ENCODE results near the gene NFATC4. TPM values are rescaled to one million over a fixed set of nuclear protein-coding genes. Genes with fewer than 3 reads are reported as not detected.

The NFATC4 gene
- total RNA-seq, 1 donor from 2014 or later = 42.4 TPM

- no peak for TF ChIP-seq CTCF (IDR thresholded peaks at IDR 0.05; ENCODE audit: unreplicated experiment)
- H3K9me3 Mint-ChIP-seq (ENCODE audit: unreplicated experiment) = no peaks in the 10 kb centered on the region
- DNase-seq (ENCODE audit: low spot score) = no peak
- peaks cover 10% of the 10 kb centered on the region for H3K36me3 Mint-ChIP-seq (ENCODE audit: low read depth, unreplicated experiment)
- peaks cover 19% of the 10 kb centered on the region for H3K4me1 Mint-ChIP-seq (ENCODE audit: unreplicated experiment)
- no peak overlapping the region for H3K27ac Mint-ChIP-seq (ENCODE audit: unreplicated experiment)
- H3K4me3 Mint-ChIP-seq (ENCODE audit: unreplicated experiment) = peak overlapping the region; percentile 25
- peaks cover 14% of the 10 kb centered on the region for H3K27me3 Mint-ChIP-seq (ENCODE audit: unreplicated experiment)
Measured at GRCh38 chr14:24427537-24428508, 59.8 kb downstream of the NFATC4 start.

DNA sequence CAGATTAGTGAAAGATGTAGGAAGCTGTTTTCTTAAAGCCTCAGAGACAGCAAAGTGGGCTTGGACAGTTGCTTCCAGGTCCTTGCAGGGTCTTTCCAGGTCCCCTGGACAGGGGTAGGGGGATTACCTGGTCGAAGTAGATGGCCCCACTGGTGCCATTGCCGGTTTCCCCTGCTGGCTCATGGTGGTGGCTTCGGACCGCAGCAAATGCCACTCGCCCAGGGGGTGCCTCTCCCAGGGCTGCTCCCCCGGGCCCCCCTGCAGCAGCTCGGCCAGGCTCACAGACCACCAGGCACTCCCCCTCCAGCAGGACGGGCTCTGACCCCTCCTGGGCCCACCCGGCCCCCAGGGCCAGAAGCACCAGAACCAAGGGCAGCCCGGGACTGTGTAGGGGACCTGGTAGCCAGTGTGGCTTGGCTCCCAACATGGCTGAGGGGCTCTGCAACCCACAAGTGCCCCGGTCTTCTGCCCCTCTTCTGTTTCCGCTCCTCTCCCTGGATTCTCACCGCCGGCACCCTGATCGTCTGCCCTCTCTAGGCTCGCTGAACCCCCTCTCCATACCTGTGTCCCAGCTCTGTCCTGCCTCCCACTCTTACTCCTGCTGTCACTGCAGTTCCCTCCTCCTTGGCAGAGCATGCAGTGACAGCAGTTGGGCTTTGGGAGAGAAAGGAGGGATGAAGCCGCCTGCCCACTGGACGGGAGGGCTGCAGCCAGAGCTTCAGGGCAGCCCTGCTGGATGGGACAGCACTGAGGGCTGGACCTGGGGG lies 60.8 kb downstream of the NFATC4 start:
- Mint-ChIP-seq H3K36me3 (ENCODE audit: low read depth, unreplicated experiment) (peaks cover 15% of the 10 kb centered on the region), H3K27ac (ENCODE audit: unreplicated experiment) (no peak overlapping the region), H3K9me3 (ENCODE audit: unreplicated experiment) (no peaks in the 10 kb centered on the region), H3K4me3 (ENCODE audit: unreplicated experiment) (peak overlapping the region; percentile 25), H3K4me1 (ENCODE audit: unreplicated experiment) (peaks cover 19% of the 10 kb centered on the region), H3K27me3 (ENCODE audit: unreplicated experiment) (peaks cover 14% of the 10 kb centered on the region)
- TF ChIP-seq CTCF (IDR thresholded peaks at IDR 0.05; ENCODE audit: unreplicated experiment) = no peak
- no peak for DNase-seq (ENCODE audit: low spot score)

Other genes with a start within 250 kb of the NFATC4 start
- 0.59 TPM for gene FITM1, start 237.5 kb upstream of the NFATC4 start, total RNA-seq (ENCODE audit: unreplicated experiment)
- gene PSME1, start 232.0 kb upstream of the NFATC4 start, total RNA-seq (ENCODE audit: unreplicated experiment) = 43.6 TPM
- 16.7 TPM for gene EMC9, start 226.6 kb upstream of the NFATC4 start, total RNA-seq (ENCODE audit: unreplicated experiment)
- gene PSME2, start 221.6 kb upstream of the NFATC4 start, total RNA-seq (ENCODE audit: unreplicated experiment) = 73.6 TPM
- 90.2 TPM for gene RNF31, start 220.7 kb upstream of the NFATC4 start, total RNA-seq (ENCODE audit: unreplicated experiment)
- gene IRF9, start 206.9 kb upstream of the NFATC4 start, total RNA-seq (ENCODE audit: unreplicated experiment) = 25.7 TPM
- gene REC8, start 196.1 kb upstream of the NFATC4 start, total RNA-seq (ENCODE audit: unreplicated experiment) = 31.8 TPM
- 29.0 TPM for gene IPO4, start 179.4 kb upstream of the NFATC4 start, total RNA-seq (ENCODE audit: unreplicated experiment)
- 41.8 TPM for gene TM9SF1, start 172.7 kb upstream of the NFATC4 start, total RNA-seq (ENCODE audit: unreplicated experiment)
- gene TSSK4, start 162.5 kb upstream of the NFATC4 start, total RNA-seq (ENCODE audit: unreplicated experiment) = not detected
- 34.3 TPM for gene CHMP4A, start 154.7 kb upstream of the NFATC4 start, total RNA-seq (ENCODE audit: unreplicated experiment)
- 17.4 TPM for gene MDP1, start 152.1 kb upstream of the NFATC4 start, total RNA-seq (ENCODE audit: unreplicated experiment)
- 154 TPM for gene NEDD8, start 135.8 kb upstream of the NFATC4 start, total RNA-seq (ENCODE audit: unreplicated experiment)
- 61.3 TPM for gene GMPR2, start 135.3 kb upstream of the NFATC4 start, total RNA-seq (ENCODE audit: unreplicated experiment)
- 25.4 TPM for gene TINF2, start 125.6 kb upstream of the NFATC4 start, total RNA-seq (ENCODE audit: unreplicated experiment)
- 1.7 TPM for gene TGM1, start 105.0 kb upstream of the NFATC4 start, total RNA-seq (ENCODE audit: unreplicated experiment)
- gene RABGGTA, start 96.6 kb upstream of the NFATC4 start, total RNA-seq (ENCODE audit: unreplicated experiment) = 17.7 TPM
- 17.7 TPM for gene DHRS1, start 68.4 kb upstream of the NFATC4 start, total RNA-seq (ENCODE audit: unreplicated experiment)
- gene NOP9, start 68.3 kb upstream of the NFATC4 start, total RNA-seq (ENCODE audit: unreplicated experiment) = 27.2 TPM
- 0.82 TPM for gene CIDEB, start 60.2 kb upstream of the NFATC4 start, total RNA-seq (ENCODE audit: unreplicated experiment)
- gene LTB4R2, start 58.0 kb upstream of the NFATC4 start, total RNA-seq (ENCODE audit: unreplicated experiment) = 13.3 TPM
- 9.5 TPM for gene LTB4R, start 56.7 kb upstream of the NFATC4 start, total RNA-seq (ENCODE audit: unreplicated experiment)
- 74.6 TPM for gene ADCY4, start 33.1 kb upstream of the NFATC4 start, total RNA-seq (ENCODE audit: unreplicated experiment)
- 2.6 TPM for gene RIPK3, start 28.2 kb upstream of the NFATC4 start, total RNA-seq (ENCODE audit: unreplicated experiment)
- 49.0 TPM for gene NYNRIN, start 30.8 kb downstream of the NFATC4 start, total RNA-seq (ENCODE audit: unreplicated experiment)
- 1.5 TPM for gene CBLN3, start 61.5 kb downstream of the NFATC4 start, total RNA-seq (ENCODE audit: unreplicated experiment)
- gene KHNYN, start 61.8 kb downstream of the NFATC4 start, total RNA-seq (ENCODE audit: unreplicated experiment) = 43.8 TPM
- 34.9 TPM for gene SDR39U1, start 74.6 kb downstream of the NFATC4 start, total RNA-seq (ENCODE audit: unreplicated experiment)
- not detected for gene CMA1, start 140.1 kb downstream of the NFATC4 start, total RNA-seq (ENCODE audit: unreplicated experiment)
- gene CTSG, start 208.1 kb downstream of the NFATC4 start, total RNA-seq (ENCODE audit: unreplicated experiment) = not detected
- gene GZMH, start 241.5 kb downstream of the NFATC4 start, total RNA-seq (ENCODE audit: unreplicated experiment) = not detected